DMS53 treated with DMSO at 0.1 percent for 48 hours (cell line): ENCODE measurements around the gene CSKMT.

Experiments used
- DNase-seq: peaks from one replicate; lab custom pipeline; 2025; ENCODE audit not compliant: unreplicated experiment; lab: John Stamatoyannopoulos, UW

The CSKMT gene

DNA sequence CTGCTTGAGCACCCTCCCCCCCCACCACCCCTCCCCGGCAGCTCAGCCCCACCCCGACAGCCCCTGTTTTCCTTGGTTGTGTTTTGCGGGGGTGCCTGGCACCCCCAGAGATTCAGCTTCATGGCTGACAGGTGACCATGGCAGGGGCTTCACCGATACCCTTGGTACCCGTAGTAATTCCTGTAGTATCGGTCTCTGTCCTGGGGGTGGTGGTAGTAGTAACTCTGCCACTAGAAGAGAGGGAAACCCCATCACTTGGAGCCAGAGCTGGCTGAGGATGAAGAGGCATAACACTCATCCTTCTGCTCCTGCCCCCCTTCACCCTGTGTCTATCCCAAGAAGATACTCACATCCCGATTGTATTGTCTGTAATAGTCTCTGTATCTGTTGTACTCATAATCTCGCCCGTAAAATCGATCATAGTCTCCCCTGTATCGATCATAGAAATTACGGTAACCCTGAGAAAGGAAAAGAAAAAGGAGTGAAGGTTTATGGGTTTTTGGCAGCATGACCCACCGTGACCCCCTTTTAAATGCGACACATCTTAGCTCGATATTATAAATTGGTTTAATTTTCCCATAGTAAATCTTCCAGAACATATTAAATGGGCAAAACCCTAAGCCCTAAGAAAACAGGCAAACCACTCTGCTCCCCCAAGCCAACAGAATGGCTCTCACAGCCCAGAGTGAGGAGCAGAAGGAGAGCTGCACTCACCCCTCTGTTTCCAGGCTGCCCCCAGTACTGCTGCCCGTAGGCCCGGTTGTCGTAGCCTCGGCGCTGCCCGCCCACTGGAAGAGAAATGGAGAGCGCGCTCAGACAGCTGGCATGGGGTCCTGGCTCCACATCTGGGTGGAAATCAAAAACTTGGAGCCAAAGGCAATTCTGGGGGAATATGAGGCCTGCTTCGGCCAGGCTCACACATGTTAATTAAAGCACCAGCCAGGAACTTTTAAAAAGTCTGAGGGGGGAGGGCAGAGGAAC, 50.3 kb downstream of the CSKMT start:
- DNase-seq, result no peak

GRCh38 chr11:62716206-62716605, 51.1 kb downstream of the CSKMT start:
- no peak for DNase-seq

DNA sequence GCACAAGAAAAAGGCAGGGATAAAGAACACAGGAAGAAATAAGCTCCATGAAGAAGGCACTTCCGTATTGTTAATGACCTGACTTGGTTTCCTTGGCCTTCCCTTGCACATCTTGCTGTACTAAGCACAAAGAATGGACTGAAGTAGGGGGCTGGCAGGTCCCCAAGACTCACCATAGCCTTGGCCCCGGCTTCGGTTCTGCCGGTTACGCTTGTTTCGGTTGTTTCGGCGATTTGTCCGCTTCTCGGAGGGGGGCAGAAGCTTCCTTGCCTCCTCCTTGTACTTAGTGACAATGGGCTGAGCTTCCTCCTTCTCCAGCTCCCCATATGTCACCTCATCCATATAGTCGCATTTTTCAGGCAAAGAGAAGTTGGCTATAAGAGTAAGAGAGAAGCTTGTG, 51.7 kb downstream of the CSKMT start:
- DNase-seq, result no peak
